ENCODE data around the gene RPSA.

The RPSA gene

GRCh38 chr3:39420543-39420942, 14.0 kb downstream of the RPSA start:
- no peaks in the 10 kb centered on the region for H3K4me1 ChIP-seq (ENCODE audit: low read depth, poor library complexity, severe bottlenecking)
- H2AFZ ChIP-seq (ENCODE audit: low read depth), result no peak overlapping the region
- no peak overlapping the region for H3K4me2 ChIP-seq
- no peaks in the 10 kb centered on the region for H3K79me2 ChIP-seq (ENCODE audit: insufficient read depth, low read depth)
- H3K4me3 ChIP-seq (IDR thresholded peaks at IDR 0.05; ENCODE audit: insufficient read depth, low read depth, low read length), result no peak overlapping the region
- TF ChIP-seq, protein P1, sequence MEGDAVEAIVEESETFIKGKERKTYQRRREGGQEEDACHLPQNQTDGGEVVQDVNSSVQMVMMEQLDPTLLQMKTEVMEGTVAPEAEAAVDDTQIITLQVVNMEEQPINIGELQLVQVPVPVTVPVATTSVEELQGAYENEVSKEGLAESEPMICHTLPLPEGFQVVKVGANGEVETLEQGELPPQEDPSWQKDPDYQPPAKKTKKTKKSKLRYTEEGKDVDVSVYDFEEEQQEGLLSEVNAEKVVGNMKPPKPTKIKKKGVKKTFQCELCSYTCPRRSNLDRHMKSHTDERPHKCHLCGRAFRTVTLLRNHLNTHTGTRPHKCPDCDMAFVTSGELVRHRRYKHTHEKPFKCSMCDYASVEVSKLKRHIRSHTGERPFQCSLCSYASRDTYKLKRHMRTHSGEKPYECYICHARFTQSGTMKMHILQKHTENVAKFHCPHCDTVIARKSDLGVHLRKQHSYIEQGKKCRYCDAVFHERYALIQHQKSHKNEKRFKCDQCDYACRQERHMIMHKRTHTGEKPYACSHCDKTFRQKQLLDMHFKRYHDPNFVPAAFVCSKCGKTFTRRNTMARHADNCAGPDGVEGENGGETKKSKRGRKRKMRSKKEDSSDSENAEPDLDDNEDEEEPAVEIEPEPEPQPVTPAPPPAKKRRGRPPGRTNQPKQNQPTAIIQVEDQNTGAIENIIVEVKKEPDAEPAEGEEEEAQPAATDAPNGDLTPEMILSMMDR (conservative IDR thresholded peaks at IDR 0.05; ENCODE audit: low read depth, low read length), result no peak
- H3K9ac ChIP-seq, result no peak overlapping the region
- H4K20me1 ChIP-seq (ENCODE audit: insufficient read depth), result no peaks in the 10 kb centered on the region
- no peaks in the 10 kb centered on the region for H3K36me3 ChIP-seq (ENCODE audit: insufficient read depth)
- no peak overlapping the region for H3K27ac ChIP-seq
- H3K27me3 ChIP-seq (ENCODE audit: insufficient read depth, low read depth), result no peaks in the 10 kb centered on the region

DNA sequence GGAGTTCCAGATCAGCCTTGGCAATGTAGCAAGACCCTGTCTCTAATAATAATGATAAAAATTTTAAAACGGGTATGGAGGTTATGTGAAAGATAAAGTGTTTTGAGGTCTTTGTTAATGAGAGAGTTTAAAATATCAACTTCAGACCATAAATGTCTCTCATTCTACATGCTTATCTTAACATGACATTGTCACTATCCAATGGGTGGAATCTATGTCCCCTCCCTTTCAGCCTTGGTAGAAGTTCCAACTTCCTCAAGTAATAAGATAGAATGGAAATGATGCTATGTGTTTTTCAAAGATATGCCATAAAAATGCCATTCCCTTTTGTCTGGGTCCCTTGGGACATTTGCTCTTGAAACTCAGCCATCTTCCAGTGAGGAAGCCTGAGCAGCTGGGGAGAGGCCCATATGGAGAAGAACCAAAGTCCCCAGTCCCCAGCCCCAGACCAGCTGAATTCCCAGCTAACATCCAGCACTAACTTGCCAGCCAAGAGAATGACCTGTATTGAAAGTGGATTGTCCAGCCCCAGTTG, 17.0 kb downstream of the RPSA start:
- H3K9ac ChIP-seq, result no peak overlapping the region
- TF ChIP-seq, protein P1 (conservative IDR thresholded peaks at IDR 0.05; ENCODE audit: low read depth, low read length), result no peak
- no peaks in the 10 kb centered on the region for H3K4me1 ChIP-seq (ENCODE audit: low read depth, poor library complexity, severe bottlenecking)
- no peak overlapping the region for H3K4me2 ChIP-seq
- no peaks in the 10 kb centered on the region for H4K20me1 ChIP-seq (ENCODE audit: insufficient read depth)
- H3K36me3 ChIP-seq (ENCODE audit: insufficient read depth), result no peaks in the 10 kb centered on the region
- no peaks in the 10 kb centered on the region for H3K79me2 ChIP-seq (ENCODE audit: insufficient read depth, low read depth)
- H3K27ac ChIP-seq, result no peak overlapping the region
- H2AFZ ChIP-seq (ENCODE audit: low read depth), result no peak overlapping the region
- no peaks in the 10 kb centered on the region for H3K27me3 ChIP-seq (ENCODE audit: insufficient read depth, low read depth)
- no peak overlapping the region for H3K4me3 ChIP-seq (IDR thresholded peaks at IDR 0.05; ENCODE audit: insufficient read depth, low read depth, low read length)

DNA sequence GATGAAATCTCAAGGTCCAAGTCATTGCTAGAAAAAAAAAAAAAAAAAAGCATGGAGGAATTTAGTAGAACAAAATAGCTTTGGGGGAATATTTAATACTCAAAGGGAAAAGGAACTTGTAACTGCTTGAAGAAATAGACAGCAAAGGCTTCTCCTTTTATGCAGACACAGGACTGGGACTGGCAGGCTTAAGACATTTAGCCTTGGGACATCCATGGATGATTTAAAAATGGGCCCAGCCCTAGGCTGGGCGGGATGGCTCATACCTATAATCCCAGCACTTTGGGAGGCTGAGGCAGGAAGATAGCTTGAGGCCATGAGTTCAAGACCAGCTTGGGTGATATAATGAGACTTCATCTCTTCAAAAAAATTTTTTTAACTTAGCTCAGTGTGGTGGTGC, 19.8 kb downstream of the RPSA start:
- Histone ChIP-seq H3K27me3 (ENCODE audit: insufficient read depth, low read depth) (no peaks in the 10 kb centered on the region), H3K4me3 (IDR thresholded peaks at IDR 0.05; ENCODE audit: insufficient read depth, low read depth, low read length) (no peak overlapping the region)
- TF ChIP-seq, protein P1 (conservative IDR thresholded peaks at IDR 0.05; ENCODE audit: low read depth, low read length), result no peak

DNA sequence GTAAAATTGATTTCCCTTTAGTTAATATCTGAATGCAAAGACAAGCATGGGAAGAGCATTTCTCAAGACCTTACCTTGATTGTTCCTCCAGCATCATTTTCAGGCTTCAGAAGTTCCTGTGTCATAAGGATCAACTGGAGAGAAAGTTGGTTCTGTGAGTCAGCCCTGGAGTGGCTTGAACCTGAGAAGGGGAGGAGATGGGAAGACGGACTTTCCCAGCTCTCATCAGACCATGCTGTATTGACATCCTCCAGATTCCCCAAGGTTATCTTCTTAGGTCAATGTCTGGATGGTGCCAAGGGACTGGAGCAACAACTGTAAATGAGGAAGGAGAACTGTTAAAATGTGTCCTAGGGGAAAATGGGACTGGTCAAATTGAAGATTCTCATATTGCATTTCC, 21.0 kb downstream of the RPSA start:
- Histone ChIP-seq H4K20me1 (ENCODE audit: insufficient read depth) (no peaks in the 10 kb centered on the region), H3K79me2 (ENCODE audit: insufficient read depth, low read depth) (no peaks in the 10 kb centered on the region), H2AFZ (ENCODE audit: low read depth) (no peak overlapping the region), H3K4me2 (no peak overlapping the region), H3K27ac (no peak overlapping the region), H3K4me3 (IDR thresholded peaks at IDR 0.05; ENCODE audit: insufficient read depth, low read depth, low read length) (no peak overlapping the region), H3K9ac (no peak overlapping the region), H3K36me3 (ENCODE audit: insufficient read depth) (no peaks in the 10 kb centered on the region), H3K27me3 (ENCODE audit: insufficient read depth, low read depth) (no peaks in the 10 kb centered on the region), H3K4me1 (ENCODE audit: low read depth, poor library complexity, severe bottlenecking) (no peaks in the 10 kb centered on the region)
- TF ChIP-seq, protein P1 (conservative IDR thresholded peaks at IDR 0.05; ENCODE audit: low read depth, low read length), result no peak

More for the DNA sequence above, 19.8 kb downstream of the RPSA start:
- Histone ChIP-seq H3K79me2 (ENCODE audit: insufficient read depth, low read depth) (no peaks in the 10 kb centered on the region), H3K36me3 (ENCODE audit: insufficient read depth) (no peaks in the 10 kb centered on the region), H2AFZ (ENCODE audit: low read depth) (no peak overlapping the region), H3K9ac (no peak overlapping the region), H3K4me1 (ENCODE audit: low read depth, poor library complexity, severe bottlenecking) (no peaks in the 10 kb centered on the region), H4K20me1 (ENCODE audit: insufficient read depth) (no peaks in the 10 kb centered on the region), H3K4me2 (no peak overlapping the region), H3K27ac (no peak overlapping the region)
